Hematopoietic multipotent progenitor cell (in vitro differentiated cells): ENCODE results near the gene ARHGAP30. TPM values are rescaled to one million over a fixed set of nuclear protein-coding genes. Genes with fewer than 3 reads are reported as not detected.

Experiments
- DNase-seq, 3 donors: peaks; one replicate each; pipeline ENCODE4 v3.0.0-alpha.2; 2011 to 2015; ENCODE audit warnings: low read depth in 2 of 3, low spot score in 2 of 3
- total RNA-seq: library from RNA; depleted of rRNA; stranded (reverse); fragments of >200 nt; gene quantifications from one replicate; pipeline ENCODE4 v1.2.3, GENCODE V29; 2012

The ARHGAP30 gene
- total RNA-seq, 1 donor: 94.5 TPM

DNA sequence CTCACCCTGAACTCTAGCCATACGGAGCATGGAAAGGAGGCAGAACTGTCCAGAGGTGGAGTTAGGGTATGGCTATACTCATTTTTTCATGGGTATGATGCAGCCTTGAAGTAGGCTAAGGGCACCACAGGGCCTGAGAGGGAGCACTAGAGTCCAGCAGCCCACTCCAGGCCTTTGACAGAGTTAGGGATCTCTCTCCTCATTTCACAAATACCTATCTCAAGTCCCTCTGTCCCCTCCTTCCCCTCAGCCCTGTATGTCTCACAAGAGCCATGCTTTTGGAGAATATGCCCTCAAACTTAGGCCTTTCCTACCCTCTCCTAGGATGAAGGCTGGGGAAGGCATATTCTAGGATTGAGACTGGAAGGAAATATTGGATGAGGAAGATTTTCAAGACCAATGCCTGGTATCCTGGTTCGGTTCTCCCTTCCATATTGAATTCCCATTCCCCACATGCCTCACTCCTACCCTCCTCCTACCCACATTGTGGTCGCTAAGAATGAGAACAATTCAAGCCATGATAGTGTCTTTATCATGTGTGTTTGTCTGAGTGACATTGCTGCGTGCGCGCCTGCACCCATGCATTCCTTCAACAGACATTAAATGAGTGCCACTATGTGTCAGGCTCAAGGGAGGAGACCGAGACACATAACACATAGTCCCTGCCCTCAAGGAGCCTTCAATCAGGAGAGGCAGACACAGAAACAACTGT, 22.3 kb upstream of the ARHGAP30 start:
- DNase-seq: no peak

DNA sequence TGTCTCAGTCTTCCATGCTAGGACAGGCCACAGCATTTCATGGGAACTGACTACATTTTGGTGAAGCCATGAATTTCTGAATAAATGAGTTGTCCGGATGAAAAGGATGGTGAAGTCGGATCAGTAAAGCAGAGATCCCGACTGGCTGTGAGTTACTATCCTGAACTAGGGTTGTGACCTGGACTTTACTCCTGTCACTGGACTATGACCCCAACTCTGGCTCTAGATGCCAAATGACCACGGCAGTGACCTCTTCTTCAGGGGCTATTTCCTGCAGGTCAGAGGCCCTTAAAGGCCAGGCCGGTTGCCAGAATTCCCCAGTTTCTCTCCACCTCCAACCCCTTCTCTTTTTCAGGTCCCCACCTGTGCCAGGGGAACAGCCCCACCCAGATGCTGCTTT, 21.4 kb upstream of the ARHGAP30 start:
- no peak for DNase-seq

DNA sequence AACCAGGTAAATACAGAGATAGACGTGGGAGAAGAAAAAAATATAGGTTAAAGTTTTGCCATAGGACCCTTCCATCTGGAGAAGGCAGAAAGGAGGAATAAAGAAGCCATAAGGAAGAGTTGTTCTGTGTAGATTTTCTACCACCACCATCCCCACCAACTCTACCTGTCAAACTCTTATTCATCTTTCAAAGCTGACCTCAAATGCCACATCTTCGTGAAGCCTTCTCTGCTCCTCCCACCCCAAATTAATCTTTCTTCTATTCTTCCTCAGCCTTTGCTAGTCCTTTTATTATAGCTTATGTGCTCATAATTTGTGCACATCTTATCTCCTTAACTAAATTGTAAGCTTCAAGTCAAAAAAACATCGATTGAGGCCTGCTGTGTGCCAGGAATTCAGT, 20.9 kb upstream of the ARHGAP30 start:
- DNase-seq: no peak

- DNase-seq: no peak
These were observed 20.2 kb upstream of the ARHGAP30 start for GRCh38 chr1:161089938-161090337.

GRCh38 chr1:161089251-161089924, 19.7 kb upstream of the ARHGAP30 start, which contains the start of gene NECTIN4:
Gene NECTIN4 (minus strand): TSS chr1:161089558. CDS start chr1:161089296, 262 bp downstream.
- DNase-seq: peak in 1 of 3 donors; percentile 31

- no peak for DNase-seq
These were observed 19.0 kb upstream of the ARHGAP30 start for GRCh38 chr1:161088587-161089110.

DNA sequence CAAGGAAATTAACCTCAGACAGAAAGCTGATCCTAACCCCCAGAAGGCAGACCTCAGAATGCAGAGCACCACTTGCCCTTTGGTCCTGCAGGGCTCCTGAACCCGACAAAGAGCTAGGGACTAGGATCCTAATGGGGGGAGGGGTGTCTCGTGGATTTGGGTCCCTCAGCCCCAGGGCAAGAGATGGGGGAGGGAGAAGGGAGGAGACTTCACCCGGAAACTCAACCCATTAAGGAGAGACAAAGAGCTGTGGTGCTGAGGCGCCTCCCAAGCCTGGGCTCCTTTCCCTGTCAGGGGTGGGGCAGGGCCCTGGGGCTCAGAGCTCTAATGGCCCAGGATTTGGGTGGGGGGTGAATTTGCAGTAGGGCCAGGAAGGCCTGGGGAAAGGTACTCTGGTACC, 16.8 kb upstream of the ARHGAP30 start:
- DNase-seq: no peak

- no peak for DNase-seq
These were observed 15.5 kb upstream of the ARHGAP30 start for GRCh38 chr1:161085165-161085564.

GRCh38 chr1:161084597-161084988, 14.9 kb upstream of the ARHGAP30 start:
- DNase-seq: no peak

DNA sequence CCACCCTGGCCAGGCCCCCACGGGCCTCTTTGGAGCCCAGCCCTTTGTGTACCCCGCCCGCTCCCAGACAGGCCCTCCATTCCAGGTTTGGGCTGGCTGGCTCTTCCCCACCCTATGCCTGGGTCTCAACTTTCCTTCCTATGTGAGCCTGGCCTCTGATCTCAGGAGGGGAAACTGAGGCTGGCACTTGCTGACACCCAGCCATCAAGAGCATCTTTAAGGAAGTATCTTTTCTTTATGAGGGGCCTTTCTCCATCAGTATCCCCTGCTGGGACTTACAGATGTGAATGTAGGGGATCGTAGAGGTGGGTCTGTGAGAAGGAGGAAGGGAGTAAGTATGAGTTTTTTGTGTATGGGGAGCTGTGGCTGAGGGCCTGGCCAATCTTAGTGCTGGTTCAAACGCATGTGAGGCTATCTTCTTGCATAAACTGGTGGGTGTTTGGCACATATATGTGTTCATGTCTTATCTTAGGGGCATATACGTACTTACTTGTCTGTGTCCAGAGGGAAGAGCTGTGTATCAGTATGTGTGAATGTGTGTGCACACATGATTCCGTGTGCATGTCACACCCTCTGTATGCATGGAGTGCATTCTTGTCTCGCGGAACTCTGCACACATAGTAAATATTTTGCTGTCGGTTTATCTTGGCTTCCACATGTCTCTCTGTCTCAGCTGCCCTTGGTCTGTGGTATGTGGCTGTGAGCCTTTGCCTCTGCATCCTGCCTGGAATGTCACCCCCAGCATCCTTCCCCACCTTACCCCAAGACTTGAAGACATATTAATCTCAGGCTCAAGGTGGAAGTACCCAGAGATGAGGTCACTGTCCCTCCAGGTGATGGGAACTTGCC, 14.3 kb upstream of the ARHGAP30 start:
- DNase-seq: no peak

DNA sequence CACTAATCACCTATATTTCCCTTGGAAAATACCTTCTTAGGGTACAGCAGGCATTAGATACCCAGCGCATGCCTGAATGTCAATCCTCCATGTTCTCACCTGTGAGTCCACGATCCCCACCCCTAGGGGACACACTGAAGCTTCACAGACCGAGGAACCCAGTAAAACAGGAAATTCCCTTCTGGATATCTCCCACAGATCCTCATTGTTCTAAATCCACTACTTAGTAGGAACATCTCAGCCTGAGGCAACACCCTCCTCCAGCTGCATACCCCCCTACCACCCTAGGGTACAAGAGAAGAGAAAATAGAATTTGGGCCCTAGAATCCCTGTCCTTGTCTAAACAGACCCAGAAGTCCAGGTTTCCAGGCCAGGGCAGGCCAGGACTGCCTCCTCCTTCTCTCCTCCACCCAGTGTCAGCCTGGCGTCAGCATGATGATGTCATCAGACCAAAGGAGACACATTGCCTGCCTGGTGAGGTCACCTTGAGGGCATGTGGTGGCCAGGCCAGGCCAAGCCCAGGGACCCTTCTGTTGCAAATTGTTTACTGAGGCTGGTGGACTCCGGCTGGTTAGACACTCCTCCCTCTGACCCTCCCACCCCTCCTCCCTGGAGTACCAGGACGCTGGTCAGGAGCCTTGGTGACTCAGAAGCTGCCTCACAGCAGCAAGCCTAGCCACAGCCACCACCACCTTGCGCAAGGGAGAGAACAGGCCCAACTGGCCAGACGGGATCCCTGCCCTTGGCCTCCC, 13.5 kb upstream of the ARHGAP30 start:
- no peak for DNase-seq

- DNase-seq: no peak
These were observed 12.8 kb upstream of the ARHGAP30 start for GRCh38 chr1:161082483-161082882.

DNA sequence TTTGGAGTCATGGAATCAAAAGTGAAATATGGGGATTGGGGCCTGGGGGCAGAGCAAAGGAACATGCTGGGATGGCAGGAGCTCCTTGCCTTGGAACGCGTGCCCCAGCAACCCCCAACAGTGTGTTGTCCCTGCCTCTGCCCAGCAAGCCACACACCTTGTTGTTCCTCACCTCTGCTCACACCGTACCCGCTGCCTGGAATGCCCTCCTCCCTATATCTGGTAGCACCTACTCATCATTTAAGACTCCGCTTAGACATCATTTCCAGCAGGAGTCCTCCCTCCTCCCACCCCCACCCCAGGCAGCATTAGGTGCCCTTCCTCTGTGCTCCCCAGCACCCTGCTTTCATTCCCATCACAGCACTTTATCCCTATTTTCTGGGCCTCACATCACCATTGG, 11.8 kb upstream of the ARHGAP30 start:
- DNase-seq: no peak

DNA sequence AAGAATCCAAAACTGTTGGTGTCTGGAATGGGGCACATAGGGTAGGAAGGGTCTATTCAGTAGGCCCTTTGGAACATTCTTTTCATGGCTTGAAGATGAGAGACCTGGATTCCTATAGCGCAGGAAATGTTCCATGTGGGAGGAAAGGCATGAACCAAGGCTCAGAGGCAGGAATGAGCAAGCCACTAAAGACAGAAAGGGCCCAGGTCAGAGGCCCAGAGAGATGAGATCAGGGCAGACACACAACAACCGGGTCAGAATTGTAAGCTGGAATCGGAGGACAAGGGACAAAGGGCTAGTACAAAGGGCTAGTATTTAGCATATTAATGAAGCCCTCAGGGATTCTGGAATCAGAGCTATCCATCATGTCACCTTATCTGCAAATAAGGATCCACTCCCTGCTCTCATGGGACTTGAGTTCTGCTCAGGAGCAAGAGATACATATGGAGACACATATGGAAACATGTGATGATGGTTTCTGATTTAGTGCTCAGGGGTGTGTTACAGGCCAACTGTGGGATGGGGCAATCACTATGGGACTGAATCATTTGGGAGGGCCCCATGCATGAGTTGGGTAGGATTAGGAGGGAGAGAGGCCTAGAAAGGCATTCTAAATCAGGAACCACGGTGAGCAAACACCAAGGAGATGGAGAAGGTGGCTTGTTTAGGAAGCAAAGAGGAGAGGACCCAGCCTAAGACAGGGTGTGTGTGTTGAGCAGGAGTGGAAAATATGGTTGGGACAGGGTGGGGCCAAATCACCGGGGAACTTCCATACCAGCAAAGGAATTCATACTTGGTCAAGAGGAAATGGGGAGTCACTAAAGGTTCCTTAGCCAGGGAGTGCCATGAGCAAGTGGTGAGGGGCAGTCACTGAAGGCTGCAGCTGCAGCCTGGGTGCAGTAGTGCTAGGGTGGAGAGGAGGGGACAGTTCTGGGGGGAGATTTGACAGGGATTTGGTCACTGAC, 11.0 kb upstream of the ARHGAP30 start:
- no peak for DNase-seq

- DNase-seq: no peak
These were observed 9.9 kb upstream of the ARHGAP30 start for GRCh38 chr1:161079436-161080110.

DNA sequence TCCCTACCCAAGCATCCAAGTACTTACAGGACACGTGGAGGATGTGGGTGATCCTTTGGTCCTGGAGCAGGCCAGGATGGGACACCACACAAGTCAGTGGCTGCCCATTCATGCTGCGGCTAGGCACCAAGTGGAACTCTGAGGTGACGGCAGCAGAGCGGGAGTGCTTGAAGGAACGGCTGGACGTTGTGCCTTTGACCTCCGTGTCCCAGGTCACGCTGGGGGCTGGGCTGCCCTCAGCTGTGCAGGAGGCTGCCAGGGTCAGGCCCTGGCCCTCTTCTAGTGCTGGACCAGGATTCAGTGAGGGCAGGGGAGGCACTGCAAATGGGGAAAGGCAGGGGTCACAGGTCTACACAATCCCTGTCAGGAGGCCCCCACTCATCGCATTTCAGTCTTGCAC, 7.7 kb upstream of the ARHGAP30 start:
- no peak for DNase-seq

- no peak for DNase-seq
These were observed 6.7 kb upstream of the ARHGAP30 start for GRCh38 chr1:161076410-161076809.

- no peak for DNase-seq
These were observed 5.1 kb upstream of the ARHGAP30 start for GRCh38 chr1:161074676-161075368.
